HG03175 (cell line): Measurements from ENCODE around the gene CCDC197.

Source experiments
- ATAC-seq: cut with Tn5 transposase; IDR thresholded peaks from one replicate; pipeline ENCODE4 v1.9.1; 2021; ENCODE audit warnings: mild to moderate bottlenecking, moderate library complexity; ENCODE audit not compliant: unreplicated experiment

CCDC197 gene

GRCh38 chr14:94054401-94054800, 57.3 kb downstream of the CCDC197 start:
- no peak for ATAC-seq

- no peak for ATAC-seq
Observed at GRCh38 chr14:94054936-94055335, 57.8 kb downstream of the CCDC197 start.

GRCh38 chr14:94056579-94057308, 59.6 kb downstream of the CCDC197 start:
- peak; percentile 76 for ATAC-seq

DNA sequence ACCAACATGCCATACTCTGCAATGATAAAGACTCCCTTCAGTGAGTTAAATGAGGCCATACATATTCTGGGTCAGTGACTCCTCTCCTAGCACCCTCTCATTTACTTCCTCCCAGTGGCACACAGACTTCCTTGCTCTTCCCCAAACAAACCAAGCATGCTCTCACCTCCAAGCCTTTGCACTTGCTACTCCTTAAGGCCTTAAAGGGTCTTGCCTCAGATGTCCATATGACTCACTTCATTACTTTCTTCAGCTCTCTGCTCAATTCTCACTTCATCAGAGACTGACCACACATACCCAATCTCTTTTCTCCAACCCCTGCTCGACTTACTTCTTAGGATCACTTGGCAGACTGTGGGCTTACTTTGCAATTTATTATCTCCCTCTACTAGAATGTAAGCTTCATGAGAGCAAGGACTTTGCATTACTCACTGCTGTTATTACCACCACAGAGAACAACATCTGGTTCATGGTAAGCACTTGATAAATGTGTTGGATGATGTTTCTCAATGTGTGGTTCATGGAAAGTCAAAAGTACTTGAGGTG, 61.1 kb downstream of the CCDC197 start:
- ATAC-seq = no peak
